ENCODE measurements around the gene HTT. TPM values are rescaled to one million over a fixed set of nuclear protein-coding genes. Genes with fewer than 3 reads are reported as not detected.

HTT gene
- 11.7 and 19.6 TPM in 2 replicates for total RNA-seq (2014; rRNA removed; shearing (Covaris generic))

DNA sequence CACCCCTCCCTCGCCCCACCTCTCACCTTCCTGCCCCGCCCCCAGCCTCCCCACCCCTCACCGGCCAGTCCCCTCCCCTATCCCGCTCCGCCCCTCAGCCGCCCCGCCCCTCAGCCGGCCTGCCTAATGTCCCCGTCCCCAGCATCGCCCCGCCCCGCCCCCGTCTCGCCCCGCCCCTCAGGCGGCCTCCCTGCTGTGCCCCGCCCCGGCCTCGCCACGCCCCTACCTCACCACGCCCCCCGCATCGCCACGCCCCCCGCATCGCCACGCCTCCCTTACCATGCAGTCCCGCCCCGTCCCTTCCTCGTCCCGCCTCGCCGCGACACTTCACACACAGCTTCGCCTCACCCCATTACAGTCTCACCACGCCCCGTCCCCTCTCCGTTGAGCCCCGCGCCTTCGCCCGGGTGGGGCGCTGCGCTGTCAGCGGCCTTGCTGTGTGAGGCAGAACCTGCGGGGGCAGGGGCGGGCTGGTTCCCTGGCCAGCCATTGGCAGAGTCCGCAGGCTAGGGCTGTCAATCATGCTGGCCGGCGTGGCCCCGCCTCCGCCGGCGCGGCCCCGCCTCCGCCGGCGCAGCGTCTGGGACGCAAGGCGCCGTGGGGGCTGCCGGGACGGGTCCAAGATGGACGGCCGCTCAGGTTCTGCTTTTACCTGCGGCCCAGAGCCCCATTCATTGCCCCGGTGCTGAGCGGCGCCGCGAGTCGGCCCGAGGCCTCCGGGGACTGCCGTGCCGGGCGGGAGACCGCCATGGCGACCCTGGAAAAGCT lies at the start of gene HTT, which contains the start of gene HTT-AS:
Gene HTT (plus strand): TSS at position 604 of the 768 bp plus-strand sequence. CDS start 145 bp downstream, at position 749.
Gene HTT-AS (minus strand): TSS at position 461 of the 768 bp plus-strand sequence.
- DNase-seq (ENCODE audit: low read depth) = peak; percentile 85

DNA sequence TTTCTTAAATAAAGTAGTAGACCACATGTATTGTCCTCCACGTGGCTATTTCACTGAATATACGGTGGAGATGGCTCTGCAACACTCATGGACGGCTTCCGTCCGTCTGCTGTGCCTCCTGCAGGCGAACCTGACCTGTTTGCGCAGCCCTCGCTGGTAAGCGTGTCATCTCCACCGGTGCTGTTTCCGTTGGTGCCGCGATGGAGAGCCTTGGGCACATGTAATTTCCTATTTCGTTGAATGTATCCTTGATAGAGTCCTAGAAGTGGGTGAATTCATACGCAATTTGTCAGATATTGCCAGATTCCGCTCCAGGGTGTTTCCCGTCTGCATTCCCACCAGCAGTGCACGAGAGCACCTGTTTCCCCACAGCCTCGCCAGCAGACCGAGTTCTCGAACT lies 48.6 kb upstream of the HTT start:
- no peak for DNase-seq (ENCODE audit: low read depth)

GRCh38 chr4:3026540-3026939 lies 47.9 kb upstream of the HTT start:
- DNase-seq (ENCODE audit: low read depth) = no peak

DNA sequence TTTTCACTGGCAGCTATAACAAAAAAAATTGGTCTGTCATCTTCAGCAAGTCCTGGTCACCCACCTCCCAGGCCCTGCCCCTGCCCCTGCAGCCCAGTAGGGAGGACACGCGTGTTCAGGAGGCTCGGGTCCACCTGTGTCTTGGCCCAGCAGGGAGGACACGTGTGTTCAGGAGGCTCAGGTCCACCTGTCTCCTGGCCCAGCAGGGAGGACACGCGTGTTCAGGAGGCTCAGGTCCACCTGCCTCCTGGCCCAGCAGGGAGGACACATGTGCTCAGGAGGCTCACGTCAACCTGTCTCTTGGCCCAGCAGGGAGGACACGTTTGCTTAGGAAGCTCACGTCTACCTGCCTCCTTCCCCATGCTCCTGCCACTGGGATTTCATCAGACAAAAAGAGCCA lies 45.0 kb upstream of the HTT start:
- no peak for DNase-seq (ENCODE audit: low read depth)

DNA sequence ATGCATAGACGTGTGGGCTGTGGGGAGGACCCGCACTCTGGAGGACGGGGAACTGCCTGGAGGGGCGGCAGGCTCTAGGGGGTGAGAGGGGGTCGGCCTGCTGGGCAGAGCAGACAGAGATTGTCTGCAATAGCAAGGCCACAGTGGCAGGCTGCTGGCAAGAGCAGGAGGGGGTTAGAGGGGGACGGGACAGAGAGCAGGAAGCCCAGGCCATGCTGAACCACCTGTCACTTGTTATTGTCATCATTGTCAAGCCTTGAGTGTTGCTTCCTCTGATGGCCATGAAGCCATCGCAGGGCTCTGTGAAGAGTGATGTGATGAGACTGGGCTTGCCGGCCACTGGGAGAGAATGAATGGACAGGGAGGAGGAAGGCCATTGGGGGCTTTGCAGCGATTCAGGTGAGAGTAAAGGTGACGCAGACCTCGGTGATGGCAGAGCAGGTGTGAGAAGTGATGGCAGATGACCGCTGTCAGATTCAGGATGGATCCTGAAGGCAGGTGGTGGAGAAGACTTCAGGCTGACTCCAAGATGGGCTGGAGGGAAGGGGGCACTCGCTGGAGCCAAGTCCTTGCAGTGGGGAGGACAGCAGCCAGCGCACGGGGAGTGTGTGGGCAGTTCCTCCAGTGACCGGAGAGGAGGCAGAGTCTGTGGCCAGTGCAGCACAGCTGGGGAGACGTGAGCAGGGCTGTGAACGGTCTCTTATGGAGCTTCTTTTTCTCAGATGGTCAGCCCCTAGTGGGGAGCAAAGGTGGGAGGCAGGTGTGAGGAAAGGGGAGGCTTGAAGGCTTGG lies 43.7 kb upstream of the HTT start:
- no peak for DNase-seq (ENCODE audit: low read depth)

GRCh38 chr4:3031357-3032082 lies 43.0 kb upstream of the HTT start:
- DNase-seq (ENCODE audit: low read depth) = no peak

DNA sequence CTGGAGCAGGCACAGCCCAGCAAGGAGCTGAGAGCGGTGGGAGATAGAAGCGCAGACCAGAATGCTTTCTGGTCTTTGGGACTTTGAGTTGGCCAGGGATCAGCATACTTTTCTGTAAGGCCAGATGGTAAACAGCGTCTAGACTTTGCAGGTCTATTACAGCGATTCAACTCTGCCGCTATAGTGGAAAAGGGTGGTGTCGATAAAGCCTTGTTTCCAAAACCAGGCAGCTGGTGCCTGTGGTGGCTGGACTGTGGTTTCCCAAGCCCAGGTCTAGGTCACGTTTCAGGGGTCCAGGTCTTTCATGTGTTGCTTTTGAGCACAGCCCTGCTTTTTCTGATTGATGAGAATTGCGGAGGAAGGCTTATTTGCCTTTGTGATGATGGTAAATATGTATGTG lies 40.2 kb upstream of the HTT start:
- no peak for DNase-seq (ENCODE audit: low read depth)

- DNase-seq (ENCODE audit: low read depth) = no peak
Observed at GRCh38 chr4:3035249-3035648, 39.2 kb upstream of the HTT start.

DNA sequence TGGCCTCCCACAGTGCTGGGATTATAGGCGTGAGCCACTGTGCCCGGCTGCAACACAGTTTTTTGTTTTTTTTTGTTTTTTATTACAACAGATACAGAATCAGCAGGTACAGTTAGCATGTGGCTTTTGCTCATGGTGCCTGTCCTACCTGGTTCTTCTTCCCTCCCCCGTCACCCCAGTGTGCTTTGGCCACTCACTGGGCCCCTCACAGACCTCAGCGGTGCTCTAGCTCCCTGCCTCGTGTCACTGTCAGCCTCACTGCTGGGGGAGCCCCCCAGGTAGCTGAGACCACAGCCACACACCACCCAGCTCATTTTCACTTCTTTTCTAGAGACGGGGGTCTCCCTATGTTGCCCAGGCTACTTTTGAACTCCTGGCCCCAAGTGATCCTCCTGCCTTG lies 38.8 kb upstream of the HTT start:
- no peak for DNase-seq (ENCODE audit: low read depth)

DNA sequence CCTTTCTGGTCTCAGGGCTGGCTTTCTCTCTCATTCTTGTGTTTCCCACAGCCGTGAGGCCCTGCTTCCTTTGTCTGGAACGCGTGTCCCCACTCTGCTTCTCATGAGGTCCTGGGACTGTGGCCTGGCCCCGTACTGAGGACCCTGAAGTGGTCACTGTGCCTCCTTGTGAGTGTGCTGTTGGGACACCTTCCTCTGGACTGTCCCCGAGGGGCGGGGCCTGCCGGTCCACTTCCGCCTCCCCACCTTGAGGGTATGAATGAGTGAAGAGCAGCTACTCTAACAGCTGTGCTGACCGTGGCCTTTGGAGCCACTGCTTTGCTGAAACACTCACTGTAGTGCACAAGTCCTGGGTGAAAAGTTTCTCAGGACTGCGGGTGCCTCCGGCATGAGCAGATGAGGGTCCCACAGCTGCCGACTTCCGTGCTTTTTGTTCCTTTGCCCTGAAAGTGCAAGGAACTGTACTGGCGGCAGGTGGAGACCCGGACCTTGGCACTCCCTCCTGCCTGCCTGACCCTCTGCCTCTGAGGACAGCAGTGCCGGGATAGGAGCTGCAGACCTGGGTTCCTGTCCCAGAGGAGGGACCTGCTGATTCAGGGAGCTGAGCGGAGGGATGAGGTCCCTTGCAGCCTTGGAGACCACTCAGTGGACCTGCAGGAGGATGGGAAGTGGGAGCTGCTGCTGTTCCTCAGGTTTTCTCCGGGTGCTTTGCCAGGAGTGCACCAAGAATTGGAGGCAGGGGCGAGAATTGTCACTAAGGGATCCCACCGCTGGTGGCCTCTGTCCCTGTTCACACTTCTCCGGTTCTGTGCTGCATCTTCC lies 38.1 kb upstream of the HTT start:
- DNase-seq (ENCODE audit: low read depth) = no peak

DNA sequence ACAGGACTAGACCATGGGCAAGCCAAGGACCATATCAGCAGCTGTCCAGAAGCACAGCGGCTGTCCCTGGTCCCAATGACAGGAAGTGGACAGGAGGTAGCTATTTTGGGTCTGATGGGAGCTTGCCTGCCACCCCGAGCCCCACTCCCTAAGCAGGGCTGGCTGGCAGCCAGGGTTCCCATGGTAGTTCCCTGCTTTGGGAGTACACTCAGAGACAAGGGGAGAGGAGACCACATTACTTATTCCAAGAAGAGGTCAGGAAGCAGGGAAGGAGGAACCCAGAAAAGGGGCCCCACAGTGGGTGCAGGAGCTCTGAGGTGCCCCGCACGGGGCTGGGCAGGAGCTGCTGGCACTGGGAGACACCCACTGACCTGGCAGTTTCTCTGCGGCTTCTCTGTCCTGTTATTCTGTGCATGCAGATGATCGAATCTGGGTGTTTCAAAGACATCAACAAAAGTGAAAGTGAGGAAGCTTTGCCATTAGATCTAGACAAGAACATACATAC lies 36.5 kb upstream of the HTT start:
- DNase-seq (ENCODE audit: low read depth) = peak; percentile 17

- DNase-seq (ENCODE audit: low read depth) = no peak
Observed at GRCh38 chr4:3039706-3040366, 34.6 kb upstream of the HTT start.

GRCh38 chr4:3040452-3041191 lies 33.9 kb upstream of the HTT start:
- no peak for DNase-seq (ENCODE audit: low read depth)

- DNase-seq (ENCODE audit: low read depth) = peak; percentile 91
Observed at GRCh38 chr4:3041192-3042142, 33.0 kb upstream of the HTT start.

DNA sequence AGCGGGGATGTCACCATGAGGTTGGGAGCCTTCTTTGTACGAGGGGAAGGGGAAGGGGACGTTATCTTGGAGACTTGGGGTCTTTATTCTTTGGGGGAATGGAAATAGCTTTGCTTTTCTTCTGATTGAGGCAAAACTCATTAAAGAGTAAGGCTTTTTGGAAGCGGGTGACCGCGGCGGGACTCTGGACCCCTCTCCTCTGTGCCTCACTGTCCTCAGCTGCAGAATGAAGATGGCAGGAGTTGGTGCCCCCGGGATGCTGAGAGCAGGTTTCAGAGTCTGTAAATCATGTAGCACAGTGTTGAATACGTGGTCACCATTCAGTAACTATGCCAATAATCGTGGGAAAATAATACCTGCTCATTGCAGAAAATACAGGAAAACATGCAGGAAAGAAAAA lies 32.3 kb upstream of the HTT start:
- DNase-seq (ENCODE audit: low read depth) = no peak

GRCh38 chr4:3043282-3044020 lies 31.0 kb upstream of the HTT start:
- peak; percentile 23 for DNase-seq (ENCODE audit: low read depth)

GRCh38 chr4:3044870-3045819 lies 29.3 kb upstream of the HTT start:
- DNase-seq (ENCODE audit: low read depth) = peak; percentile 78
